Measurements from ENCODE around the gene CORO7.

The CORO7 gene

DNA sequence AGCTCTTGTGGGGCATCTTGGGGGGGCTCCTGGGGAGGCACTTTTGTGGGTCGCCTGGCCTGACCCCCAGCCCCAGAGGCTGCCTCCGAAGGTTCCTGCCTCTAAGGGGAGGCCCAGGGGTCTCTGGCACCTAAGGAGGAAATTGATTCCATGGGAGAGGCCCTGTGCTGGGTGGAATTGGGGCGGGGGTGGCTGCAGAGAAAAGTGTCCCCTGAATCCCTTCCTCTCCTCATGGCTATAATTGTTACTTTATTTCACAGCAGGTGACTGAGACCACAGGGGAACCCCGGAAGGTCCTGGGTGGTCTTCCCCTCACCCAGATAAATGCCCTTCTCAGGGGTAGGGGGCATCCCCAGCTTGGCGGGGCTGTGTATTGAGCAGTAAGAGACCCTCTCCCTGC, 97.4 kb downstream of the CORO7 start:
- no peak for DNase-seq

DNA sequence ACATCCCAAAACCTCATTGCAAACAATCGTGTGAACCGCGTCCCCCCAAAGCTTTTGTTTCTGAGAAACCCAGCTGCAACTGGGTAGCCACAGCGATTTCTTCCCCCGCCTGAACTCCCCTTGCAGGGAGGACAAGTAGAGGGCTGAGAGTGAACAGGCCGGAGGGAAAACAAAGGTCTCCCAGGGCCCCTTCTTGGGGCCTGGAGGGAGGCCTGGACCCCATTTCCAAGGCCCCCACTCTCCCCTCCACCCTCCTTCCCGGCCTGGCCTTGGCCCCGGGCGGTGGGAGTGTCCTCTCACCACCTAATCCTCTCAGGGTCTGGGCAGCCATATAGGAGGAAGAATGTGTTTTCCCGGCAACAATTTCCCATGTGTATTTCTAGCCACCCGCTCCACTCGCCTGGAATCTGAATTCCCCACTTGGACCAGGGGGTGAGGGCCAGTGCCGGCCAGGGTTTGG, 97.9 kb downstream of the CORO7 start:
- no peak for DNase-seq

- DNase-seq = no peak
These were observed 98.6 kb downstream of the CORO7 start for GRCh38 chr16:4317532-4318450.

- no peak for DNase-seq
These were observed 99.4 kb downstream of the CORO7 start for GRCh38 chr16:4316864-4317531.

DNA sequence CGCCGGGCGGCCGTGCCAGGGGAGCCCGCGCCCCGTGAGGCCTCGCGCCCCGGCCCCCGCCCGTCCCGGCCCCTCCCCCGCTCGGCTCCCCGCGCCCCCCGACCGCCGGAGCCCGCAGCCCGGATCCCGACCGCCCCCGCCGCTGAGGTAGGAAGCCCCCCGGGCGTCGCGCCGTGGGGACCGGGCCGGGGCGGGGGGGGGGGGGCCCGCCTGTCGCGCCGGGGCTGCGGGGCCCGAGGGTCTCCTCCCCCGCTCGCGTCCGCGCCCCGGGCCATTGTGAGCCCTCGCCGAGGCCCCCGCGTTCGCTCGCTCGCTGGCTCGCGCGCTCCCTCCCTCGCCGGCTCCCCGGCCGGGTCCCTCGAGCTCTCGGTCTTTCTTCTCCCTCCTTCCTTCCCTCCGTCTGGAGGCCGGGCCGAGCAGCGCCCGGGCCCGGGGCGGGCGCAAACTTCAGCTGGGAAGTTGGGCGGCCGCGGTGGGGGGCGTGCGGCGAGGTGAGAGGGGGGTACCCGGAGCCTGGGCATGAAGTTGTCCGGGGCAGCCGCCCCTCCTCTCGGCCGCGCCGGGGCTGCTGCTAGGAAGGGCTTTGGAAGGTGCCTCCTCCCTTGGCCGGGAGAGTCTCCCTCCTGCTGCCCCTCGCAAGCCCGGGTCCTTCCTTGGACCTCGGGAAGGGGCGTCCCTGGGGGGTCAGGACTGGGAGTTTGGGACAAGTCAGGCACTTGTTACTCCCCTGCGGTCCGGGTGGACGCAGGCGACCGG, 100.1 kb downstream of the CORO7 start:
- no peak for DNase-seq

GRCh38 chr16:4315186-4316107, 100.9 kb downstream of the CORO7 start, which contains the start of gene GLIS2:
Gene GLIS2, plus strand, starts transcription at chr16:4316067. Its CDS starts 16,214 bp downstream, at chr16:4332281.
- peak; percentile 17 to 54 for DNase-seq

GRCh38 chr16:4314532-4315185, 101.7 kb downstream of the CORO7 start:
- peak in 1 of 2 donors; percentile 22 for DNase-seq

- DNase-seq = no peak
These were observed 102.5 kb downstream of the CORO7 start for GRCh38 chr16:4313563-4314531.

DNA sequence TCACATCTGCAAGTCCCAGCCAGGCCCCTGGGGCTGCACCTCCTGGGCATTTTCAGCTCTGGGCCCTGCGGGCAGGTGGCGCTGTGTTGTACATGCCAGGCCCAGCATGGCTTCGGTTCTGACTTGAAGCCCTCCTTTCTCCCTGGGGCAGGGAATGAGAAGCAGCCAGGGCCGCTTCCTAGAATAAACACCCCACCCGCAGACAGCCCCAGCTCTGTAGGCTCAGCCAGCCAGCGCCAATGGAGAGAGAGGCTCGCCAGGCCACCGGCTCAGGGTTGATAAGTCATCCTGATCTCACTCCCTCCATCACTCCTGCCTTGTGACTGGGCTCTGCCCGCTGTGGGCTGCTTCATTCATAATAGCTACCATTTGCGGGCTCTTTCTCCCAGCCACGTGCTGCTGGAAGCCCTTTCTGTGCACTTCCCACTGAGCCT, 106.5 kb downstream of the CORO7 start:
- peak; percentile 60 to 72 for DNase-seq

GRCh38 chr16:4309102-4309832, 107.1 kb downstream of the CORO7 start:
- DNase-seq = no peak

- DNase-seq = peak; percentile 98
These were observed 109.0 kb downstream of the CORO7 start for GRCh38 chr16:4307215-4308037.

- peak; percentile 56 to 62 for DNase-seq
These were observed 109.8 kb downstream of the CORO7 start for GRCh38 chr16:4306470-4307214.
